ENCODE results near the gene TBL1XR1. TPM values are rescaled to one million over a fixed set of nuclear protein-coding genes. Genes with fewer than 3 reads are reported as not detected.

The TBL1XR1 gene
- total RNA-seq, 1 donor from 2014 or later, result 243 TPM

GRCh38 chr3:177212756-177213155, 15.5 kb upstream of the TBL1XR1 start:
- no peaks in the 10 kb centered on the region for H3K27me3 Mint-ChIP-seq (ENCODE audit: low read depth)
- no peaks in the 10 kb centered on the region for H3K9me3 Mint-ChIP-seq
- no peak overlapping the region for H3K4me3 Mint-ChIP-seq
- TF ChIP-seq CTCF (IDR thresholded peaks at IDR 0.05; ENCODE audit: unreplicated experiment), result no peak
- no peak overlapping the region for H3K27ac Mint-ChIP-seq
- no peak for DNase-seq (ENCODE audit: low spot score in 2 of 2, unreplicated experiment in 2 of 2)
- peaks cover 3% of the 10 kb centered on the region for H3K4me1 Mint-ChIP-seq
- H3K36me3 Mint-ChIP-seq, result no peaks in the 10 kb centered on the region

GRCh38 chr3:177212278-177212610, 15.0 kb upstream of the TBL1XR1 start:
- no peak overlapping the region for H3K4me3 Mint-ChIP-seq
- H3K4me1 Mint-ChIP-seq, result peaks cover 3% of the 10 kb centered on the region
- no peak for TF ChIP-seq CTCF (IDR thresholded peaks at IDR 0.05; ENCODE audit: unreplicated experiment)
- no peak for DNase-seq (ENCODE audit: low spot score in 2 of 2, unreplicated experiment in 2 of 2)
- H3K27me3 Mint-ChIP-seq (ENCODE audit: low read depth), result no peaks in the 10 kb centered on the region
- H3K36me3 Mint-ChIP-seq, result no peaks in the 10 kb centered on the region
- H3K27ac Mint-ChIP-seq, result no peak overlapping the region
- H3K9me3 Mint-ChIP-seq, result no peaks in the 10 kb centered on the region

- Mint-ChIP-seq H3K27me3 (ENCODE audit: low read depth) (no peaks in the 10 kb centered on the region), H3K4me1 (peaks cover 3% of the 10 kb centered on the region), H3K36me3 (no peaks in the 10 kb centered on the region), H3K27ac (no peak overlapping the region), H3K4me3 (no peak overlapping the region), H3K9me3 (no peaks in the 10 kb centered on the region)
- no peak for DNase-seq (ENCODE audit: low spot score in 2 of 2, unreplicated experiment in 2 of 2)
- no peak for TF ChIP-seq CTCF (IDR thresholded peaks at IDR 0.05; ENCODE audit: unreplicated experiment)
These were observed 14.4 kb upstream of the TBL1XR1 start for GRCh38 chr3:177211503-177212277.

- no peaks in the 10 kb centered on the region for H3K9me3 Mint-ChIP-seq
- TF ChIP-seq CTCF (IDR thresholded peaks at IDR 0.05; ENCODE audit: unreplicated experiment), result no peak
- H3K27ac Mint-ChIP-seq, result no peak overlapping the region
- peaks cover 3% of the 10 kb centered on the region for H3K4me1 Mint-ChIP-seq
- H3K27me3 Mint-ChIP-seq (ENCODE audit: low read depth), result no peaks in the 10 kb centered on the region
- DNase-seq (ENCODE audit: low spot score in 2 of 2, unreplicated experiment in 2 of 2), result no peak
- H3K4me3 Mint-ChIP-seq, result no peak overlapping the region
- H3K36me3 Mint-ChIP-seq, result no peaks in the 10 kb centered on the region
These were observed 13.6 kb upstream of the TBL1XR1 start for GRCh38 chr3:177210744-177211502.

GRCh38 chr3:177209509-177209908, 12.2 kb upstream of the TBL1XR1 start:
- TF ChIP-seq CTCF (IDR thresholded peaks at IDR 0.05; ENCODE audit: unreplicated experiment), result no peak
- no peaks in the 10 kb centered on the region for H3K9me3 Mint-ChIP-seq
- H3K4me3 Mint-ChIP-seq, result no peak overlapping the region
- no peaks in the 10 kb centered on the region for H3K36me3 Mint-ChIP-seq
- no peak overlapping the region for H3K27ac Mint-ChIP-seq
- DNase-seq (ENCODE audit: low spot score in 2 of 2, unreplicated experiment in 2 of 2), result no peak
- peaks cover 3% of the 10 kb centered on the region for H3K4me1 Mint-ChIP-seq
- H3K27me3 Mint-ChIP-seq (ENCODE audit: low read depth), result no peaks in the 10 kb centered on the region

Data from mesothelial cell of epicardium (in vitro differentiated cells).